GM23338 (cell line): Measurements from ENCODE around the gene MARCHF3.
"Not testable (repeated sequence)": the region's sequence is repeated elsewhere in the genome, so short reads cannot be mapped to it uniquely, and the experiment has no call there.

Experiments used
- CREB1 ChIP-seq: fragments of 250-450 bp; sonication (Bioruptor Pico); IDR thresholded peaks from 2 replicates; pipeline ENCODE4 v1.5.0; 2020; ENCODE audit warnings: low read depth, mild to moderate bottlenecking, moderate library complexity
- EZH2 ChIP-seq: fragments of 200-600 bp; sonication (generic); IDR thresholded peaks from one replicate; pipeline ENCODE4 v1.8.0; 2017; ENCODE audit warnings: antibody characterized with exemption, mild to moderate bottlenecking, low read depth; ENCODE audit not compliant: unreplicated experiment
- EZH2phosphoT487 ChIP-seq: fragments of 200-600 bp; sonication (generic); IDR thresholded peaks from one replicate; pipeline ENCODE4 v1.8.1; 2018; ENCODE audit warnings: antibody characterized with exemption; ENCODE audit not compliant: unreplicated experiment
- POLR2AphosphoS5 ChIP-seq: IDR thresholded peaks from 2 replicates; pipeline ENCODE4 v1.6.1; 2016; ENCODE audit warnings: antibody characterized with exemption, low read depth
- STAT1 ChIP-seq: IDR thresholded peaks from one replicate; pipeline ENCODE4 v1.6.1; 2016; ENCODE audit warnings: antibody characterized with exemption; ENCODE audit not compliant: unreplicated experiment
- TF ChIP-seq, protein P1 (sequence below): IDR thresholded peaks from one replicate; pipeline ENCODE4 v1.6.1; 2018; ENCODE audit warnings: antibody characterized with exemption; ENCODE audit not compliant: unreplicated experiment
- TF ChIP-seq, protein P2 (sequence below), 2 experiments: fragments of 200-600 bp in 1 of 2; sonication (generic) in 1 of 2; conservative IDR thresholded peaks; 2 replicates each; pipeline versions ENCODE4 v1.5.1 to v1.6.1; 2016 to 2017; ENCODE audit warnings: antibody characterized with exemption in 2 of 2, low read depth in 2 of 2, mild to moderate bottlenecking in 2 of 2, moderate library complexity in 1 of 2
- TF ChIP-seq, protein P3 (sequence below): IDR thresholded peaks from 2 replicates; pipeline ENCODE4 v1.6.1; 2016; ENCODE audit warnings: antibody characterized with exemption

DNA sequence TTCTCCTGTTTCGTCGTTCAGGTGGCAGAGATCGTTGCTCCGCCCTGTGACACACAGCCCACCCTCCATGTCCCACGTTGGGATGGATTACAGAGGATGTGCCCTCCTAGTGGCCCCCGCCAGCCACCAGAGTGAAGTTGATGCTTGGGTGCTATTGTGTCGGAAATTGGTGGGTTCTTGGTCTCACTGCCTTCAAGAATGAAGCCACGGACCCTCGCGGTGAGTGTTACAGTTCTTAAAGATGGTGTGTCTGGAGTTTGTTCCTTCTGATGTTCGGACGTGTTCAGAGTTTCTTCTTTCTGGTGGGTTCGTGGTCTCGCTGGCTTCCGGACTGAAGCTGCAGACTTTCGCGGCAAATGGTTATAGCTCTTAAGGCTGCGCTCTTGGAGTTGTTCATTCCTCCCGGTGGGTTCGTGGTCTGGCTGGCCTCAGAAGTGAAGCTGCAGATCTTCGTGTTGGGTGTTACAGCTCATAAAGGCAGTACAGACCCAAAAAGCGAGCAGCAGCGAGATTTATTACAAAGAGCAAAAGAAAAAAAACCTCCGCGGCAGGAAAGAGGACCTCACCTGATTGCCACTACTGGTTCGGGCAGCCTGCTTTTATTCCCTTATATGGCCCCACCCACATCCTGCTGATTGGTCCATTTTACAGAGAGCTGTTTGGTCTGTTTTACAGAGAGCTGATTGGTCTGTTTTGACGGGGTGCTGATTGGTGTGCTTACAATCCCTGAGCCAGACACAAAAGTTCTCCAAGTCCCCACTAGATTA is 176.6 kb downstream of the MARCHF3 start:
- TF ChIP-seq, protein P1, sequence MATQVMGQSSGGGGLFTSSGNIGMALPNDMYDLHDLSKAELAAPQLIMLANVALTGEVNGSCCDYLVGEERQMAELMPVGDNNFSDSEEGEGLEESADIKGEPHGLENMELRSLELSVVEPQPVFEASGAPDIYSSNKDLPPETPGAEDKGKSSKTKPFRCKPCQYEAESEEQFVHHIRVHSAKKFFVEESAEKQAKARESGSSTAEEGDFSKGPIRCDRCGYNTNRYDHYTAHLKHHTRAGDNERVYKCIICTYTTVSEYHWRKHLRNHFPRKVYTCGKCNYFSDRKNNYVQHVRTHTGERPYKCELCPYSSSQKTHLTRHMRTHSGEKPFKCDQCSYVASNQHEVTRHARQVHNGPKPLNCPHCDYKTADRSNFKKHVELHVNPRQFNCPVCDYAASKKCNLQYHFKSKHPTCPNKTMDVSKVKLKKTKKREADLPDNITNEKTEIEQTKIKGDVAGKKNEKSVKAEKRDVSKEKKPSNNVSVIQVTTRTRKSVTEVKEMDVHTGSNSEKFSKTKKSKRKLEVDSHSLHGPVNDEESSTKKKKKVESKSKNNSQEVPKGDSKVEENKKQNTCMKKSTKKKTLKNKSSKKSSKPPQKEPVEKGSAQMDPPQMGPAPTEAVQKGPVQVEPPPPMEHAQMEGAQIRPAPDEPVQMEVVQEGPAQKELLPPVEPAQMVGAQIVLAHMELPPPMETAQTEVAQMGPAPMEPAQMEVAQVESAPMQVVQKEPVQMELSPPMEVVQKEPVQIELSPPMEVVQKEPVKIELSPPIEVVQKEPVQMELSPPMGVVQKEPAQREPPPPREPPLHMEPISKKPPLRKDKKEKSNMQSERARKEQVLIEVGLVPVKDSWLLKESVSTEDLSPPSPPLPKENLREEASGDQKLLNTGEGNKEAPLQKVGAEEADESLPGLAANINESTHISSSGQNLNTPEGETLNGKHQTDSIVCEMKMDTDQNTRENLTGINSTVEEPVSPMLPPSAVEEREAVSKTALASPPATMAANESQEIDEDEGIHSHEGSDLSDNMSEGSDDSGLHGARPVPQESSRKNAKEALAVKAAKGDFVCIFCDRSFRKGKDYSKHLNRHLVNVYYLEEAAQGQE, result not testable (repeated sequence)
- TF ChIP-seq EZH2phosphoT487; POLR2AphosphoS5; EZH2; STAT1; CREB1 (CRISPR knock-in tag): not testable (repeated sequence)
- TF ChIP-seq, protein P2, sequence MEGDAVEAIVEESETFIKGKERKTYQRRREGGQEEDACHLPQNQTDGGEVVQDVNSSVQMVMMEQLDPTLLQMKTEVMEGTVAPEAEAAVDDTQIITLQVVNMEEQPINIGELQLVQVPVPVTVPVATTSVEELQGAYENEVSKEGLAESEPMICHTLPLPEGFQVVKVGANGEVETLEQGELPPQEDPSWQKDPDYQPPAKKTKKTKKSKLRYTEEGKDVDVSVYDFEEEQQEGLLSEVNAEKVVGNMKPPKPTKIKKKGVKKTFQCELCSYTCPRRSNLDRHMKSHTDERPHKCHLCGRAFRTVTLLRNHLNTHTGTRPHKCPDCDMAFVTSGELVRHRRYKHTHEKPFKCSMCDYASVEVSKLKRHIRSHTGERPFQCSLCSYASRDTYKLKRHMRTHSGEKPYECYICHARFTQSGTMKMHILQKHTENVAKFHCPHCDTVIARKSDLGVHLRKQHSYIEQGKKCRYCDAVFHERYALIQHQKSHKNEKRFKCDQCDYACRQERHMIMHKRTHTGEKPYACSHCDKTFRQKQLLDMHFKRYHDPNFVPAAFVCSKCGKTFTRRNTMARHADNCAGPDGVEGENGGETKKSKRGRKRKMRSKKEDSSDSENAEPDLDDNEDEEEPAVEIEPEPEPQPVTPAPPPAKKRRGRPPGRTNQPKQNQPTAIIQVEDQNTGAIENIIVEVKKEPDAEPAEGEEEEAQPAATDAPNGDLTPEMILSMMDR (conservative IDR thresholded peaks at IDR 0.05; ENCODE audit: low read depth in 2 of 2), result not testable (repeated sequence)
- TF ChIP-seq, protein P3, sequence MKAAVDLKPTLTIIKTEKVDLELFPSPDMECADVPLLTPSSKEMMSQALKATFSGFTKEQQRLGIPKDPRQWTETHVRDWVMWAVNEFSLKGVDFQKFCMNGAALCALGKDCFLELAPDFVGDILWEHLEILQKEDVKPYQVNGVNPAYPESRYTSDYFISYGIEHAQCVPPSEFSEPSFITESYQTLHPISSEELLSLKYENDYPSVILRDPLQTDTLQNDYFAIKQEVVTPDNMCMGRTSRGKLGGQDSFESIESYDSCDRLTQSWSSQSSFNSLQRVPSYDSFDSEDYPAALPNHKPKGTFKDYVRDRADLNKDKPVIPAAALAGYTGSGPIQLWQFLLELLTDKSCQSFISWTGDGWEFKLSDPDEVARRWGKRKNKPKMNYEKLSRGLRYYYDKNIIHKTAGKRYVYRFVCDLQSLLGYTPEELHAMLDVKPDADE, result not testable (repeated sequence)
